Pons (tissue), 1 donor: ENCODE data around the gene TUBGCP2.
A peak's percentile ranks its signal among the peaks of the same experiment; 100 is the strongest.

ENCODE experiments used
- DNase-seq: peaks from one replicate; pipeline ENCODE4 v3.0.0-alpha.2; 2016; ENCODE audit warnings: low spot score

The TUBGCP2 gene

DNA sequence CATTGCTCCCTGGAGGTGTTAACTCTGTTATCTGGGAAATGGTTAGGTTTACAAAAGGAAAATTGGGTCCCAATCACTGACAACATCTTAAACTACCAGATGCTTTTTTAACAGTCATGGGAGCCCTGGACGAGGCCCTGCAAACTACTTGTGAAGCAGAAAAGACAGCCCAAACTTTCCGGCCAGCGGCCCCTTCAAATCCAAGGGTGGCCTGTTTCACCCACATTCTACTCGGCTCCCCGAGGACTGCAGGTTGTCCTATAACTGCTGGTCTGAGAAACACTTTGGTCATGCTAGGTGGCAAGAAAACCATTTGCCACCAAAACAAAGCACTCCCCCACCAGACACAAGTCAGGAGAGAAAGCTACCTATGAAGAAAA lies 2.6 kb downstream of the TUBGCP2 start:
- DNase-seq: no peak

DNA sequence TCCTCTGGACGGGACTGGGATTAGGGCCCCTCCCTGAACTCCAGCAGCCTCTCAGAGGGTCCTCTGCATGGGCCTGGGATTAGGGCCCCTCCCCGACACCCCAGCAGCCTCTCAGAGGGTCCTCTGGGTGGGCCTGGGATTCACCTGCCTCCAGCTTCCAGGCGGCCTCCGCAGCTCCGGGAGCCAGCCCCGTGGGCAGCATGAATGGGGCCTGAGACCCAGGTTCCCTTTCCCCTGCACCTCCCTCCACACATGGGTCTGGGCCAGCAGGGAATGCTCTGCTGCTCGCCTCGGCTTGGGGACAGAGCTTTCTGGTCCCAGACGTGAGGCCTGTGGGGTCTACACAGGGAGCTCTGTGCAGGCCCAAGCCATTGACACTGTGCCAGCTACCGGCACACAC lies 5.5 kb downstream of the TUBGCP2 start:
- no peak for DNase-seq

DNA sequence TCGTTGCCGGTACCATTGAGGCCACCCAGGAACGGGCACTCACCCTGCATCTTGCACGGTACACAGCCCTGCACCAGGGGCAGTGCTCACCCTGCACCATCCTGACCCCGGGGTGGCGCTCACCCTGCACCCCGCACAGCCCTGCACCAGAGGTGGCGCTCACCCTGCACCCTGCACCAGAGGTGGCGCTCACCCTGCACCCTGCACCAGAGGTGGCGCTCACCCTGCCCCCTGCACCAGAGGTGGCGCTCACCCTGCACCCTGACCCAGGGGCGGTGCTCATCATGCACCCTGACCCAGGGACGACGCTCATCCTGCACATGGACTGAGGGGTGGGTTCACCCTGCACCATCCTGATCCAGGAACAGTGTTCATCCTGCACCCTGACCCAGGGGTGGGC lies 6.4 kb downstream of the TUBGCP2 start:
- no peak for DNase-seq

DNA sequence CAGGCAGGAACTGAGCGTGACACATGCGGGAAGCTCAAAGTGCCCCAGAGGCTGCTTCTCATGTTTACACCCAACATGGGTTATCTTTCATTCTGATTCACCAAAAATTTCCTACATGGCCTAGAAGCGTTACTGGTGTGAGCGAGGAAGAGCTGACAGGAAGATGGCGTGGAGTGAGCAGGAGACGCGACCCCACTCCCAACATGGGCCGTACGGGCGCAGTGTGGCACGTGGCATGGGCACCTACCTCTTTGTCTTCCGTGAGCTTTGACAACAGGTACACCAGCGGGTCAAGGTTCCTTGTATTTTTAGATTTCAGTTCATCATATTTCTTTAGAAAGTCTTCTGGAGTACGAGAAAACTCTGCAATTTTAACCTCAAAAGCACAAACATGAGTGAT lies 8.9 kb downstream of the TUBGCP2 start:
- no peak for DNase-seq

DNA sequence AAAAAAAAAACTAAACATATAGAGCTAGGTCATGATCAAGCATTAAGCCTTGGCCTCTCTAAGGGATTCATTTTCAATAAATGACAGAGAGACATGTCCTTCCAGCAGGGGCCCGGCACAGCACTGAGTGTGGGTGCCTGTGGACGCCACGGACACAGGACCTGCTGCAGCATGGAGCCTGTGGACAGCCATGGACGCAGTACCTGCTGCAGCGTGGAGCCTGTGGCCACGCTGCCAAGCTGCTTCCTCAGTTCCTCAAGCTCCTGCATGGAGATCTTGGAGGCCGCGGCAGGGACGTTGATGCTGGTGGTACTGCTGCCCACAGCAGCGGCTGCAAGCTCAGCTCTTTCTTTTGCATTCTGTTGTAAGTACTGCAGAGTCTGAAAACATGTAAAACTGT lies 9.4 kb downstream of the TUBGCP2 start:
- DNase-seq: no peak

DNA sequence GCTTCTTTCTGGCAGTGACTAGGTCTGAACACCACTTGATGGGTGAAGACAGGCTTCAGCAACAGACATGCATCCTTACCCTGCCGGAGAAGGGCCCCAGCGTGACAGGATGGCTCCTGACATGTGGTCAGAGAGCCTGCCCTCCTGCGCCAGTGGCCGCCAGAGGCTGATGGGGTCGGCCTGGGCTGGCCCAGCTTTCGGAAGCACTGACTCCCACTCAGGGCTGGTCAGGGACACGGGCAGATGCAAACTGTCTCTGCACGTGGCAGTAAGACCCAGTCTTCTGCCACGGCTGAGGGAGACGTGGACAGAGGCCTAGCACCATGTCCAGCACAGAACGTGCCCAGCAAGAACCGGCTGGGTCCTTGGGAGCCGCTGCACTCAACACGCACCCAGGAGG lies 10.2 kb downstream of the TUBGCP2 start:
- DNase-seq: no peak

DNA sequence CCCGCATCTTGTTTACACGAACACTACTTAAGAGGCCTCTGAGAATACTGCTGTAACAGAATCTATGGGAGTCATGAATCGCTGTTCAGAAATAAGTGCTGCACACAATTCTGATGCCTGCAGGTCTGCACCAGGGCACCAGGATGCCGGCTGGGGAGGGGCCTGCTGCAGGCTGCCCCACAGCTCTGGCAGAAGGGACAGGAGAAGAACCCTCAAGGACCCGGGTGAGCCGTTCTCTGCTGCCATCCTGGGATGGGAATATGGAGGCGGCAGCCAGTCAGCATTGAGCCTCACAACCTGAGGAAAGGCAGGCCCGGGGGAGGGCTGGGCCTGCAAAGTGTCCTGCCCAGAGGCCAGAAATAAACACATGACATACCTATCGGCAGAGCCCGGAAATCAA lies 11.2 kb downstream of the TUBGCP2 start:
- DNase-seq: no peak

DNA sequence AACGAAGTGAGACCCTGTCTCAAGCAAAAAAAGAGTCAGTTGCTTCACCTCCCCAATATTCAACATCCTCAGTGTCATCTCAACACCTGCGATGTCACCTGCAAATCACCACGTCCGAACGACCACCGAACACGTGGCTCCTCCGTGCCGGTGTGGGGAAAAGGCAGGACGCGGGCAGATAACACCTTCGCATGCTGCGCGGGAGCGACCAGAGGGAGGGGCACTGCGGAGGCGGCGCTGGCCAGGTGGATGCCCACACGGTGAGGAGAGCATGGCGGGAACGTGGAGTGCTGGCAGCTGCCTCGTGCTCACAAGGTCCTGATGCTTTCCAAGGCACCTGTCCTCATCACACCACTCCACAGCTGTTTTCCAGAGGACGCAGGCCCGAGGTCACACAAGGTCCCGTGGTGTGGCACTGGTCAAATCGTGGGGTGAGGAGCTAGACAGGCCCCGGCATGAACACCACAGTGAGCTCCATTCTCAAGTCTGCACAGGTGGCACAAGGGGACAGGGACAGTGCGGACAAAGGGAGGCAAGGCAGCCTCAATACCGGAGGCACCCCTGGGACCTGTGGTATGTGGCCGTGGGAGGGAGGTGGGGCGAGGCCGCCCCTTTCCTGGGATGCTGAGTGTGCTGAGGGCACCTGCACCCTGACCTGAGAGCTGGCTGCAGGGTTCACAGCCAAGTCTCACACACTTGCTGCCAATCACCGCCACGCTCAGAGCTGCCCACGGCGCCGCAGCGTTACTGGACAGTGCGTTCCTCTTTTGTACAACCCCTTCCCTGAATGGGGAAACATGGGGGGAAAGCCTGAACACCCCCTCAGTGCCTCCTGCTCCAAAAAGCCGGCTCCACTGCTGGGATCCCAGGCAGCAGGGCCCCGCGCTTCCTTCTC lies 13.0 kb downstream of the TUBGCP2 start:
- no peak for DNase-seq

DNA sequence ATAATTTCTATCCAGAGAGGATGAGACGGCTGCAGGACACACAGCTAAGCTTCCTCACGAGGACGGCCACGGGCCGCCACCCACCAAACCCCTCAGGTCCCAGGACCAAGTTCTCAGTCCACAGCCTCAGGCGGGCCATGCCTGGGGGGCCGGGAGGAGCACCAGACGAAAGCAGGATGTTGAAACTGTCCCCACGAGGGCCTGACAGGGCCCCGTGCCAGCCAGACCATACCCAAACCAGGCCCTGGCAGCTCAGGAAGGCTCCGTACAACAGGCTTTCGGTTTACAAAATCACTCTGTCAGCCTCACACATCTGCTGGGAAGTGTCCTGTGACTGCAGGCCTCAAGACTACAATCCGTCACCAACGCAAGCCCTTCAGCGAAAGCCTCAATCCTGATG lies 14.5 kb downstream of the TUBGCP2 start:
- DNase-seq: peak; percentile 49

DNA sequence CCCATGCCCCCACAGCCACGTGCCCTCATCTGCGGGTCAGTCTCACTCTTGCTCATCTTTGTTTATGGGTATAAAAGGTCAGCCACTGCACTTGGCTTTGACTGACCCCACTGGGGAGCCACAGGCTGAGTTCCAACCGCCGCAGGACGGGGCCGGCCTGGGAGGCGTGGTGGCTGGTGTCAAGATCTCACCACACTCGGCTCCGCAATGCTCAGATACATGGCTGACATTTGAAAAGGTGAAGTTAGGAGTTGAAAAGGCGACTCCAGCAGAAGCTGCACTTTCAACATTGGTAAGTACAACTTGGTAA lies 14.9 kb downstream of the TUBGCP2 start:
- no peak for DNase-seq

DNA sequence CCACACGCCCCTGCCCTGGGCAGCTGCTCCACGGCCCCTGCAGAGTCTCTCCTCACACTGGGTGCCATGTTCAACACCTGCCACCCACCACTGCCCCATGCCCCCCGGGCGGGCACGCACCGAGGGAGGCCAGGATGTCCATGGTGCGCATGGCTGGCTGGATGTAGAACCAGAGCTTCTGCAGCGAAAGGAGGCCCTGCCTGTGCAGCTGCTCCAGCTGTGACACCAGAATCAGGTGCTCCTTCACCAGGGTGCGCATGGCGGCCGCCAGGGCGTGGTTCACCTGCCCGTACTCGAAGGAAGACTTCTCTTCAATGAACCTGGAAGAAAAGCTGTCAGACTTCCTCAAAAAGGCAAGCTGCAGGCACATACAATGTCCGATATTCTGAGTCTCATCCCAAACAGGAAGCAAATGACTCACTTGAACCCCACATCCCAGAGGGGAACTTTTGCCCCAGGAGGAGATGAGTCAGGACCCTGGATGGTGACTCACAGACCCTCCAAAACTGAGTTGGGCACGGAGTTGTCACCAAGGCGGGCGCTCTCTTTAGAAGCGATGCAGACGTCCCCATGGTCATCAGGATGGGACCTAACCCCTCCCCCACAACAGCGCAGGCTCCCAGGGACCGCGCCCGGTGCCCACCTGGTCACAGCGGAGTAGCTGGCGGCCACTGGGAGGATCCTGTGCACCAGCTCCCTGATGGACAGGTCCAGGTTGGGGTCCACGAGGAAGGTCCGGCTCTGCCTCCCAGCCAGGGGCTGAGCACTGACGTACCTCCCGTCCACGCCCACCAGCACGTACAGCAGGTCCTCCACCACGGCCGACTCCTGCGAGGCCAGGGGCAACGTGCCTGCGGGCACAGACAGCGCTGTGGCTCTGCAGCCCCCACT lies 15.5 kb downstream of the TUBGCP2 start:
- DNase-seq: no peak

DNA sequence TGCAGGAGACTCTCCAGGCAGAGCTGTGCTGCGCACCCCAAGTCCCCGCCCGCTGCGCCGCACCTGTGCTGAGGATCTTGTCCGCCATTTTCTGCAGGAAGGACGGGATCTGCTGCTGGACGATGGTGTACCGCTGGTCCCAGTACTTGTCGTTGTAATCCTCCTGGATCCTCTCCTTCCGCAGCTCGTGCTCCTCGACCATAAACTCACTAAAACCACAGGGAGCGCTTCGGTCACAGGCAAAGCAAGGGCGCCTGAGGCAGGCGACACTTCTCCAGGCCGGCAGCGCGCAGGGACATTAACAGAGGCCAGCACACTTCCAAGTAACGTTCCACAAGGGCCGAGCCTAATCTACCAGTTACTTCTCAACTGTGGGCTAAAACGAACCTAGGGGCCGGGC lies 18.9 kb downstream of the TUBGCP2 start:
- DNase-seq: no peak

DNA sequence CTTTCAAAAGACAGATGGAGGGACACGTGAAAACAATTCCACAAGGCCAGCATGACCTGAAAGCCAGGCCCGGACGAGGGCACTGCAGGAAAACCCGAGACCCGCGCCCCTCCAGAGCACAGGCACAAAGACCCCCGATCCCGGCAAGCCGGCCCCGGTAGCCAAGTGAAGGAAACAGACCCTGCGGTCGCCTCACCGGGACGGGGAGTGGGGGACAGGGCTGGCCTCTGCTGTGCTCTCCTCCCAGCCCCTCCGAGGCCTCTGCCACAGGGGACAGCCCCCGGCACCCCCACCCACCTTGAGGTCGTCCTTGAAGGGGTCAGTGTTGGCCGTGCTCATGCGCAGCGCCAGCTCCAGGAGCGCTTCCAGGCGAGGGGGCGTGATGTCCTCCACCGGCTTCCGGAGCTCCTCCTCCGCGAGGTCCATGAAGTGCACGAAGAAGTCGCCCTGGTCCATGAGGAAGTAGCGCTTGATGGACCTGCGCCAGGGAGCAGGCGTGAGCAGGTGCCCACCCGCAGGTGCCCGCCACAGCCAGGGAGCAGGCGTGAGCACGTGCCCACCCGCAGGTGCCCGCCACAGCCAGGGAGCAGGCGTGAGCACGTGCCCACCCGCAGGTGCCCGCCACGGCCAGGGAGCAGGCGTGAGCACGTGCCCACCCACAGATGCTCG lies 20.7 kb downstream of the TUBGCP2 start:
- no peak for DNase-seq

DNA sequence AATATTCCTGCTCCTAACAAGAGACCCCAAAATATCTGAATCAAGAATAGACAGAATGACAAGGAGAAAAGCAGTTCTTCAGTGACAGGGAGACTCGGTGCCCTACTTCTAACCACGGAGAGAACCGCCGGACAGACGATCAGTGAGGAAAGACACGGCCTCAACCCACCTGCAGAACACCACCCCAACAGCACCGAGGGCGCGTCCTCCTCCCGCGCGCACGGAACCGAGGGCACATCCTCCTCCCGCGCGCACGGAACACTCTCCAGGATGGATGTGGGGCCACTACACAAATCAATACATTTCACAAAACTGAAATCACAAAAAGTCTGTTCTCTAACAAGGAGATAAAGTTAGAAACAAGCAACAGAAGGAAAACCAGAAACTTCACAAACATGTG lies 22.3 kb downstream of the TUBGCP2 start:
- DNase-seq: no peak

DNA sequence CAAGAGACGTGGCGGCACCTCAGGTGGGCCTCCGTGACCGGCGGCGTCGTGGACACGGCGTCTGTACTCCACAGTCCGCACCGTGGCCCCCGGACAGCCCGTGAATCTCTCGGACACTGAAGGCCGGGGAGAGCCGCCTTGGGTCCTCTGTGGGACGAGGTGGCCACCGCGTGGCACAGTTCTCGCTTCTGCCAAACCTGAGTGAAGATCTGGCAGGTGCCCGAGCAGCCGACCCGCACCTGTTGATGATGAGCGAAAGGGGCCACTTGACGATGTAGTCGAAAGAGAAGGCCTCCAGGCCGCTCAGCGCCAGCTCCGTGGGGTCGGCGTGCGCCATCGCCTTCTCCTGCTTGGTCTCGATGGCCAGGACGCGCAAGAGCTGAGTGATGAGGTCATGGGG lies 23.5 kb downstream of the TUBGCP2 start:
- DNase-seq: no peak

DNA sequence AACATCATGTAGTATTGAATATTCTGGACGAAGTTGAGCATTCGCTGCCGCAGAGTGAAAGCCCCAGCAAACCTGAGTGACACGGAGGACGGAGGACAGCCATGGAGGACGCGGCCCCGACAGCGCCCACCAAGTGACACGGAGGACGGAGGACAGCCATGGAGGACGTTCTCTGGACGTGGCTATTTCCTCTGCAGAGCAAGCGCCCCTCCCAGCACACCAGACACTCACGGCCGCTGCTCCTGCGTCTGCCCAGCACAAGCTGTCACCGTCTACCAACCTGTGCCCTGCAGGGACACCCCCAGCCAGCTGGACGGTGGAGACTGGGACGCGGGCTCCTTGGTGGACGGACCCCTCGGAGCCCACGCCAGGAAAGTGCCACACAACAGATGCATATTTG lies 24.7 kb downstream of the TUBGCP2 start:
- DNase-seq: no peak

DNA sequence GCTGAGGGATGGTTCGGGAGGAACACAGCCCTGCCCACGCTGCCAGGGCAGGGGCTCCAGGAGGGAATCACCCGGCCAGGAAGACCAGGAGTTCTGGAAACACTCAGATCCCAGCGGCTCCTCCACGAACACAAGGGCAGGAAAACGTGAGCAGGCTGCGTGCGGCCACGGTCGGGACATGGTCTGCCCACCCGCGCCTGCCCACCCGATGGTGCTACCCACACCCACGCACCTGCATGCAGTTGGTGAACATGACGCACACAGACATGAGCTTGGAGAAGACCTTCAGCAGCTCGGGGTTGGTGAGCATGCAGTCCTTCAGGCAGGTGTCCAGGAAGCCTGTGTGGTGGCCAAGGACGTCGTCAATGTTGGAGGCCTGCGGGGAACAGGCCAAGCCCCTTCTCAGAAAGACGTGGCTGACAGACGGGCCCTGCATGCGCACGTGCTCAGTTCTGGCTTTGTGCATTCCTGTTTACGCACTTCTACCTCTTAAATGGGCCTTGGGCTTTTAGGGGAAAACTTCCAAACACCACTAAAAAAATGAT lies 25.8 kb downstream of the TUBGCP2 start:
- no peak for DNase-seq

DNA sequence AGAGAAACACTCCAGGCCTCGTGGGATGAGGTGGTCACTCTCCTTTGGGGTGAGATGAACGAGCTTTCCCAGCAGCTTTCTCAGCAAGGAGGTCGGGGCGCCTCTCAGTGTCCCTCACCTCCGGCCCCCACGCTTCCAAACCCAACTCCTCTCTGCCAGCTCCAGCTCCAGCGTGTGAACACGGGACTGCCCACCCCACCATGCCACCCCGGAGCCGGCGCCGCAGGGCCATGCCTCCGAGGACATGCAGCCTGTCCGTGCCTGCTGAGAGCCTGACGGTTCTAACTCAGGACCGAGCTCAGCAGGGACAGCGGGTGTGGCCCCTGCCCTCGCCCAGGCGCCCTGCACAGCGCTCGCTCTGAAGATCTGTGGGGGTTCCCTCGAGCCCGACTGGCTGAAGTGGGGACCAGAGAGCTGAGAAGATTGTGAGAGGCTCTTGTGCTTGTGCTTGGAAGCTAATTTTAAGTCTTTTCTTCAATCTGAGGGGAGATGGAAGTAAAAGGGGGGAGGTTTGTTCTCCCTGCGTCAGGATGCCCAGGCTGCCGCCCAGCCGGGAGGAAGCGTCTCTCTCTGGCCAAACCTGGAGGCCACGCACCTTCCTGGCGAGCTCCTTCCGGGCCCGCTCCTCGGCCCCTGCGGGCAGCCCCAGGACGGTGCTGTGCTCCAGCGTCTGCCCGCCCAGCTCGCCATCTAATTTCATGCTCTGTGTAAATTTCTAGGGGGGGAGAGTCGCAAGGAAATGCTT lies 26.9 kb downstream of the TUBGCP2 start:
- DNase-seq: no peak

DNA sequence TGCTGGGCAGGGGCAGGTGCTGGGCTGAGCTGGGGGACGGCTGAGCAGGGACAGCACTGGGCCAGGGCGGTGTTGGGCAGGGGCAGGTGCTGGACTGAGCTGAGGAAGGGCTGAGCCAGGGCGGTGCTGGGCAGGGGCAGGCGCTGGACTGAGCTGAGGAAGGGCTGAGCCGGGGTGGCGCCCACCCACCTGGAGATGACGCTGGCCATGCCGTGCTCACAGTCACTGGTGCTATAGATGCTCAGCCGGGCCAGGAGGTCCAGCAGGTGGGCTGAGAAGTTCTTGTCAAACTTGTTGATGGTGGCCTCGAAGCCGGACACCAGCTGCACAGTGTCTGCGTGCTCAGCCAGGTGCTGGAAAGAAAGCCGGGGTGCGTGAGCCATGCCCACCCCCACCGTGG lies 27.6 kb downstream of the TUBGCP2 start:
- DNase-seq: no peak

DNA sequence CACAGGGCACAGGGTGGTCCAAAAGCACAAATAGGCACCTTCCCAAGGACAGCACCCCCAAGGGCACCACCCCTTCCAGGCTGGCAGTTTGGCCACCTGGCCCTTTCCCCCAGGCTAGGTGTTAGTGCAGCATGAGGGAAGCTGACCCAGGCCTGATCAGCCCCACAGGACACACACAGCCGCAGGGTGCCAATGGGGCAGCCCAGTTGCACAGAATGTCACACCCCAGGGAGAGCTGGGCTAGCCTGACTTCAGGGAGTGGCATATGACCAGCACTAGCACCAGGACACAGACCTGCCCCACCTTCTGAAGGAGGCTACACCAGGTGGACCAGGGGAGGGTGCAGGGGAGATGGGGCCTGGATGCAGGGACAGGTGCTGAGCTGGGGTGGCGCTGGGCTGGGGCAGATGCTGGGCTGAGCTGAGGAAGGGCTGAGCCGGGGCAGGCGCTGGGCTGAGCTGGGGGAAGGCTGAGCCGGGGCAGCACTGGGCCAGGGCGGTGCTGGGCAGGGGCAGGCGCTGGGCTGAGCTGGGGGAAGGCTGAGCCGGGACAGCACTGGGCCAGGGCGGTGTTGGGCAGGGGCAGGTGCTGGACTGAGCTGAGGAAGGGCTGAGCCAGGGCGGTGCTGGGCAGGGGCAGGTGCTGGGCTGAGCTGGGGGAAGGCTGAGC lies 28.1 kb downstream of the TUBGCP2 start:
- DNase-seq: no peak
